ENCODE results near the gene GLT8D1.
A peak's percentile ranks its signal among the peaks of the same experiment; 100 is the strongest.

The GLT8D1 gene

GRCh38 chr3:52712291-52713212 is 7.0 kb upstream of the GLT8D1 start:
- DNase-seq (ENCODE audit: low read depth in 2 of 2): no peak

- DNase-seq (ENCODE audit: low read depth in 2 of 2): no peak
Measured at GRCh38 chr3:52710512-52710911, 4.9 kb upstream of the GLT8D1 start.

- DNase-seq (ENCODE audit: low read depth in 2 of 2): no peak
Measured at GRCh38 chr3:52707585-52707984, 2.0 kb upstream of the GLT8D1 start.

- no peak for DNase-seq (ENCODE audit: low read depth in 2 of 2)
Measured at GRCh38 chr3:52705438-52705687, 228 bp downstream of the GLT8D1 start.

DNA sequence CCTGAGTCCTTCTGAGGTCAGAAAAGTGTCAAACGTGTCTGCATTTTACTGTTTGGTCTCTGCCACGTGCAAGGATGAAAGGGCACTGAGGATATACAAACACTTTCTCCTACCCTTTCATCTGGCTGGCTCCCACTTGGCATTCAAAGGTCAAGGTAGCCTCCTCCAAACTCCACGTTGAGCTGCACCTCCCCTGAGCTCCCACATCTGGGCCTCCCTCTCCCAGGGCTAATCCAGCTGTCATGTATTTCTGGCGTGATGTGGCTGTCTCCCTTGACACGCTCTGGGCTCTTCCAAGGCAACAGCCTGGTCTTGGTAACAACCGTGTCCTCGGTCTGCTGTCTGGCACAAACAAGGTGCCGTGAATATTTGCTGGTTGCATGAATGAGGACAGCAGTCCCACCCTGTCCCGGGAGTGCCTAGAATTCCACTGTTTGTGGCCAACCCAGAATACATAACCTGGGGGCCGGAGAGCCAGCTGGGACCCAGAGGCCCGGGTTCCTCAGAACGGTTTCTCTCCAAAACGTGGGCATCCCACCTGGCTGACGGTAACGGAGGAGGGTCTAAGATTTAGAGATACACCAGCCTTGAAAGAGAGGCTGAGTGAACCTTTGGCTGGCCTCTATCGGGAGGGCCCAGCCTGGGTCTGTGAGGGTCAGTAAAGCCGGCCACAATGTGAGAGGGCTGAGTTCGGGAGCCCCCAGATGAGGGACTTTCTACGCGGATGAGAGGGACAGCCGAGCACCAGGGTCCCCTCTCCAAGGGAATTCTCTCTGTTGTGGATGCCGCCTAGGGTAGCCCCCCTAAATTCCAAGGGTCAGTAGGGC is 767 bp downstream of the GLT8D1 start:
- DNase-seq (ENCODE audit: low read depth in 2 of 2): no peak

GRCh38 chr3:52703341-52703740 is 2.2 kb downstream of the GLT8D1 start:
- no peak for DNase-seq (ENCODE audit: low read depth in 2 of 2)

DNA sequence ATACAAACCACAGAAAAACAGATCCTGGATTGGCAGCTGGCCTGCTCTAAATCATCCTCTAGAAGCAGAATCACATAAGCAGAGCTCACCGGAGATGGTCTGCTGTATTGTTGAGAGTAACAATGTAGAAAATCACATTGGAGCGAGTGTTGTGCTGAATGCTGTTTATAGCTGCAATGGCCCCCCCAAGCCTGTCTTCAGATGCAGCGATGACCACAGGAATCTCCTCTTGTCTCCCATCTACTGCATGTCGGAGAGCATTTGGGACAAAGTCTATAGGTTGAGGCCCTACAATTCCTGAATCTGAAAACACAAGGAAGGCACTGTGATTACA is 8.0 kb downstream of the GLT8D1 start:
- no peak for DNase-seq (ENCODE audit: low read depth in 2 of 2)

DNA sequence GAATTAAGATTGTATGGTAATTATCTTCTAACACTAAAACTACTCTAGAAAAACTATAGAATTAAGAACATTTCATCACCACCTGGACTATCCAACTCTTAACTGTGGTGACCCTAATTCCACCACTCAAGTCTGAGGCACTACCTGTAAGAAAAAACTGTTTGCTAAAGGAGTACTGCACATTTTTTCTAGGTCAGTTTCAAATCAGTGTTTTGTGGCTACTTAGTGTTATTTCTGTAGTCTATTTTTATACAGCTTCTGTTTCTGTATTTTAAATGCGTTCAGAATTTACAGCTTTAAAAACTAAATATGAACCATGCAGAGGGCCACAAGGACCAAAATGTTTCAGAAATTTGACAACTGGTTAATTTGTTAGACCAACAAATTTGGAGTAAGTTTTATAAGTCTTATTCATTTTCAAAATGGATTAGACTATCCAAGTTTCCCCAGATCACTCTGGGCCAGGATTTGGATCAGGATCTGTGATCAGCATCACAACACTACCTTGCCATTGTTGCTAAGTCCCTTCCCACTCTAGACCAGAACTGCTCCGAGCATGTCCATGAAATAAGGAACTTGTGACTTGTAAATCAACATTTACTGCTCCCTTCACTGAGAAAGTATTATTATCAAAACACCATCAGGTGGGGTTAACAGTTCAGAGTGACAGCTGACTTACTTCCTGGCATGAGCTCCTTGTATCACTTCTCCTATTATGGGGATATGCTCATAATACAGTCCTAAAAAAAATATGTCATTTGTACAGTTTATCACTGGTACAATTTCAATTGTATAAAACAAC is 8.6 kb downstream of the GLT8D1 start:
- DNase-seq (ENCODE audit: low read depth in 2 of 2): no peak

- DNase-seq (ENCODE audit: low read depth in 2 of 2): no peak
Measured at GRCh38 chr3:52695798-52696671, 9.6 kb downstream of the GLT8D1 start.

DNA sequence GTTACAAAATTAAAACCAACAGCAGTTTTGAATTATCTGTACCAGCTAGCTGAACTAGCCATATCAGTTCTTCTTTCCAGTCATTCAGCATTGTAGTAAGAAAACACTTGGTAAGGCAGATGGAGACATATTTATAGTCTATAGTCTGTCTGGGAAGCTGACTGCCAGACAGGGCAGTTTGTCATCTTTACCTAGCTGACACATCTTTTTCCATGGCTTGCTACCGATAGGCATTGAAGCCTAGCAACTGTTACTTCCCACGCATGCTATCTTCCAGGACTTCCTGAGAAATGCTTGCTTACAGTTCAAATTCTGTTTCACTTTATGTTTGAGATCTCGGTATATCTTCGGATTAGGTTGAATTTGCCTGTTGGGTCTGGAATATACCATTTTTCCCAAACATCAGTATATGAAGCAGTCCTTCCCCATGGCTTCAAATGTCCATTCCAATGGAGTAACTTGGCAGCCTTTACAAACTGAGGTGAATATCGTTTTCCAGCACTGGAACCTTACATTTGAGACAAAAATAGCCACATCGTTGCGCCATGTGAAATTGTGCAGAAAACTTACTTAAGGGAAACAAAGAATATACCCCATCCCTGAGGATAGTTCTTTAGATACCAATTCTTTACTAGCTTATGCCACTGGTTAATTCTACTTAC is 10.9 kb downstream of the GLT8D1 start:
- DNase-seq (ENCODE audit: low read depth in 2 of 2): no peak

DNA sequence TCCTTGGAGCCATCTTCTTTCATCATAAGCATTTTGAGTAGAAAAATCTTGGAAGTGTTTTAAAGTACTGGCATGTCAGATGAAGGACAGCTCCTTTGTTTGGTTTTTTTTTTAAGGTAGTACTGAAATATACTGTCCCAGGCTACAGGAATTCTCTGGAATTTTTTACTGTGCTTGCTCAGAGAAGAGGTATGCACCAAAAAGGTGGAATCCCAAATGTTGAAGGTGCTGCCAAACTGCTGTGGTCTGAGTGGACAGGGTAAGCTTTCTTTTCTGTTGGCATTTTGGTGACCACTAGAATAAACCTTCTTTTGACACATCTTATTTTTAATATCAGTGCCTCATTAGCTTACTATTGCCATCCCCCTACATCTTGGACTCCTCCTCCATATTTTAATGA is 12.5 kb downstream of the GLT8D1 start:
- no peak for DNase-seq (ENCODE audit: low read depth in 2 of 2)

GRCh38 chr3:52690560-52690959 is 15.0 kb downstream of the GLT8D1 start:
- no peak for DNase-seq (ENCODE audit: low read depth in 2 of 2)

- no peak for DNase-seq (ENCODE audit: low read depth in 2 of 2)
Measured at GRCh38 chr3:52689151-52689550, 16.4 kb downstream of the GLT8D1 start.

DNA sequence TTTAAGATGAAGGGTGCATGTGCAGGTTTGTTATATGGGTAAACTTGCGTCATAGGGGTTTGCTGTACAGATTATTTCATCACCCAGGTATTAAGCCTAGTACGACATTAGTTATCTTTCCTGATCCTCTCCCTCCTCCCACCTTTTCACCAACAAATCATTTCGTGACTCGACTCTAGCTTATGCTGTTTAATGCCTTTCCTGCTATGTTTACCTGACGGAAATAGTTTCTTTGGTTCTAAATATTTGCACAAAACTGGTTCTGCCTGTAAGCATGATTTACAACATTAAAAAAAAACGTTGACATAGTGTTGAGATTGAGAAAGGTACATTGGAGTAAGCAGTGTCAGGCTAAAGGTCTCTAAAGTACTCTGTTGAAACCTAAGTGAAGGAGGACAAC is 17.3 kb downstream of the GLT8D1 start:
- DNase-seq (ENCODE audit: low read depth in 2 of 2): no peak

GRCh38 chr3:52685709-52686691 is 19.6 kb downstream of the GLT8D1 start, which contains the start of the genes GNL3 and PBRM1:
Gene GNL3 (plus strand): TSS chr3:52686032. CDS start chr3:52686093, 61 bp downstream.
Gene PBRM1 (minus strand): TSS chr3:52685913.
- DNase-seq (ENCODE audit: low read depth in 2 of 2): peak; percentile 75 to 78

DNA sequence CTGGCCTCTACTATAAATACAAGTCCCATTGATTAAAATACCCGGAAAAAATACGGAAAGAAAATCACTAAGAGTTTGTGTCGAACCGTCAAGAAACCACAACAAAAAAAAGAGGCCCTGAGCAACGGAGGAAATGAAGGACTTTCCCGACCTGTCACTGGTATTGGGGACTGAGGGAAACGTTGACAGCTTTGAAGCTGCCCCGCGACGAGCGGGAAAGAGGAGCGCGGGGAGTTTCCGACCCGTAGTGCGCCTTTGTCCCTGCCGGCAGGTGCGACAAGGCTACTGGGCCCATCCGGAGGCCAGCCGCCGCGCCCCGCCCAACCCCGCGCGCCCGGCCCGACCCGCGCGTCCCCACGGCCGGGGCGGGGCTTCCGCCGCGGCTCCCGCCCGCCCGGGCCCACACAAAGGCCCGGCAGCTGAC is 20.3 kb downstream of the GLT8D1 start:
- peak; percentile 36 to 56 for DNase-seq (ENCODE audit: low read depth in 2 of 2)

DNA sequence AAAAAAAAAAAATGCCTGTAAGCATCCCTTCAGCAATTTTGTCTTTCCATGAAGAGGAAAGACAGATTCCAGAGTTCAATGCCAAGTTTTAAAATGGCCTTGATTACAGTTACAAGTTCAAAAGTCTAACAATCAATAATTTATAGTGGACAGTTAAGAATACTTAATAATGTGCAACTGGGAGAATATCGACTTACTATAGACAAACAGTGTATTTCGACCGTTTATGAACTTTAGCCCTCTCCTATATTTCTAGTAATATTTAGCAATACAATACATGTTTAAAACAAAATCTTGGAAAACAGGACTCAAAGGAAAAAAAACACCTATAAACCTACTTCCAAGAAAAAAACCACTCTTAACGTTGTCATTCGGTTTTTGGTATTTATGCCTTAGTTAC is 21.4 kb downstream of the GLT8D1 start:
- no peak for DNase-seq (ENCODE audit: low read depth in 2 of 2)

DNA sequence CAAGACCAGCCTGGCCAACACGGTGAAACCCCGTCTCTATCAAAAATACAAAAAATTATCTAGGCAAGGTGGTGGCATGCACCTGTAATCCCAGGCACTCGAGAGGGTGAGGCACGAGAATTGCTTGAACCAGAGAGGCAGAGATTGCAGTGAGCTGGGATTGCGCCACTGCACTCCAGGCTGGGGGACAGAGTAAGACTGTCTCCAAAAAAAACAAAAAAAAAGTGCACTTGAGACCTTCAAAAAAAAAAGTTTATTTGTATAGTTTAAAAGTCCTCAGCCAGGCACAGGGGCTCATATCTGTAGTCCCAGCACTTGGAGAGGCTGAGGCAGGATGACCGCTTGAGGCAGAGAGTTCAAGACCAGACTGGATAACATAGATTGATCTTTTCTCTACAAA is 22.0 kb downstream of the GLT8D1 start:
- DNase-seq (ENCODE audit: low read depth in 2 of 2): no peak

DNA sequence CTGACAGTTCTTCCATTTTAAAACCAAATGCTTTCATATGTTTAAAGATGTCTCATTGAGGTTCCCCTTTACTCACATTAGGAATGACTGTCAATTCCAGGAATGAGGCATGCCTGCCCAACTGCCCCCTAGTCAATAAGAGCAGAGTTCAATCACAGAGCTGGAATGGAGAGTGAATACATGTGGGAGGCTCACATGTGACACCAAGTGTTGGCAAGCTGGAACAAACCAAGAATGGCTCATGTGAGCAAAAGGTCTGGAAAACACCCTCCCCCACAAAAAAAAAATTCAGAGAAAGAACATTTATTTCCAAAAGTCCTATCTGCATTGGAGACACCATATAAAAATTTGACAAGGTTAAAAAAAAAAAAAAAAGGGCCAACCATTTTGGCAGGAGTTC is 23.6 kb downstream of the GLT8D1 start:
- DNase-seq (ENCODE audit: low read depth in 2 of 2): no peak

- DNase-seq (ENCODE audit: low read depth in 2 of 2): no peak
Measured at GRCh38 chr3:52681596-52681995, 24.0 kb downstream of the GLT8D1 start.
